NCI-H82 (cell line): ENCODE measurements around the gene ZNF668.

Experiments
- DNase-seq: peaks from one replicate; lab custom pipeline; 2025; lab: John Stamatoyannopoulos, UW

The ZNF668 gene

GRCh38 chr16:31073970-31074813 lies at the start of gene ZNF668, which contains the start of gene ZNF646:
Gene ZNF668, minus strand, starts transcription at chr16:31074240. Its CDS starts 9,781 bp downstream, at chr16:31064459.
Gene ZNF646, plus strand, starts transcription at chr16:31074422. Its CDS starts 1,903 bp downstream, at chr16:31076325.
- peak; percentile 99 for DNase-seq

DNA sequence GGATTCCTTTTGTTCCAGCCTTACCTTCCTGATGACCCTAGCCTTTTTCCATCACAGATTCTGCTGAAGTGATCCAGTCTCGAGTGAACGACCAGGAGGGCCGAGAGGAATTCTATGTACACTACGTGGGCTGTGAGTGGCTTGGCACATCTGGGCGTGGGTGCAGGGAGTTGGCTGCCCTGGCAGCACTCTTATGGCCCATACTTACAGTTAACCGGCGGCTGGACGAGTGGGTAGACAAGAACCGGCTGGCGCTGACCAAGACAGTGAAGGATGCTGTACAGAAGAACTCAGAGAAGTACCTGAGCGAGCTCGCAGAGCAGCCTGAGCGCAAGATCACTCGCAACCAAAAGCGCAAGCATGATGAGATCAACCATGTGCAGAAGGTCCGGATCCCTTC lies 46.1 kb upstream of the ZNF668 start:
- DNase-seq: no peak

- no peak for DNase-seq
Measured at GRCh38 chr16:31118223-31119155, 44.4 kb upstream of the ZNF668 start.

DNA sequence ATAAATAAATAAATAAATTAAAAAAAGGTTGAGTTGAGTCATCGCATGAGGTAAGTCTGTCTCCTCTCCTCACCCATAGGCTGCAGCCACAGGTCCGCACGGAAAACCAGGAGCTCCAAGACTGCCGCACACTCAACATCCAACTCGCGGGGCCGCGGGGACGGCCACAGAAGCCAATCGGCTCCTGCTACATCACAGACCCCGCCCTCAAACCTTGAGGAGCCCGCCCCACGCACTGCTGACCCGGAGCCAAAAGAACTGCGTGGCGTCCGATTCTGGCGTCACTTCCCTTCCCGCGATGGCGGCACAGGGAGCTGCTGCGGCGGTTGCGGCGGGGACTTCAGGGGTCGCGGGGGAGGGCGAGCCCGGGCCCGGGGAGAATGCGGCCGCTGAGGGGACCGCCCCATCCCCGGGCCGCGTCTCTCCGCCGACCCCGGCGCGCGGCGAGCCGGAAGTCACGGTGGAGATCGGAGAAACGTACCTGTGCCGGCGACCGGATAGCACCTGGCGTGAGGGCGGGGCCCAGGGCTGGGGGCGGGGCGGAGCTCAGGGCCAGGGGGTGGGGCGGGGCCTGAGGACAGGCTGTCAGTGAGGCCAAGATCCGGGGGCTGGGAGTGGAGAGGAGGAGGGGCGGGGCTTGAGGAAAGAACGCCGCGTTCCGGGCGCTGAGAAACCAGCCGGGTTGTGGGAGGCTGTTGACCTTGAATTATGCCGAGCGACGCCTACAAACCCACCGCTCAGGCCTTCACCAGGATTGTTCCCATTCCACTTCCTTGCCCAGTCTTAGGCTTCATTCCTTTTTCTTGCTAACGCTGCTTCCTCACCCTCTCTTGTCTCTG lies 43.6 kb upstream of the ZNF668 start, which contains the start of gene KAT8:
Gene KAT8, plus strand, starts transcription at position 281 of the 839 bp plus-strand sequence. Its CDS starts 18 bp downstream, at position 299.
- peak; percentile 99 for DNase-seq

GRCh38 chr16:31114468-31114867 lies 40.4 kb upstream of the ZNF668 start:
- DNase-seq: no peak

- no peak for DNase-seq
Measured at GRCh38 chr16:31113121-31114120, 39.4 kb upstream of the ZNF668 start.

- no peak for DNase-seq
Measured at GRCh38 chr16:31112711-31113110, 38.7 kb upstream of the ZNF668 start.

GRCh38 chr16:31111881-31112466 lies 37.9 kb upstream of the ZNF668 start:
- DNase-seq: no peak

GRCh38 chr16:31110106-31111034 lies 36.3 kb upstream of the ZNF668 start:
- no peak for DNase-seq

GRCh38 chr16:31109622-31110021 lies 35.6 kb upstream of the ZNF668 start:
- DNase-seq: no peak

- DNase-seq: no peak
Measured at GRCh38 chr16:31108794-31109558, 34.9 kb upstream of the ZNF668 start.

DNA sequence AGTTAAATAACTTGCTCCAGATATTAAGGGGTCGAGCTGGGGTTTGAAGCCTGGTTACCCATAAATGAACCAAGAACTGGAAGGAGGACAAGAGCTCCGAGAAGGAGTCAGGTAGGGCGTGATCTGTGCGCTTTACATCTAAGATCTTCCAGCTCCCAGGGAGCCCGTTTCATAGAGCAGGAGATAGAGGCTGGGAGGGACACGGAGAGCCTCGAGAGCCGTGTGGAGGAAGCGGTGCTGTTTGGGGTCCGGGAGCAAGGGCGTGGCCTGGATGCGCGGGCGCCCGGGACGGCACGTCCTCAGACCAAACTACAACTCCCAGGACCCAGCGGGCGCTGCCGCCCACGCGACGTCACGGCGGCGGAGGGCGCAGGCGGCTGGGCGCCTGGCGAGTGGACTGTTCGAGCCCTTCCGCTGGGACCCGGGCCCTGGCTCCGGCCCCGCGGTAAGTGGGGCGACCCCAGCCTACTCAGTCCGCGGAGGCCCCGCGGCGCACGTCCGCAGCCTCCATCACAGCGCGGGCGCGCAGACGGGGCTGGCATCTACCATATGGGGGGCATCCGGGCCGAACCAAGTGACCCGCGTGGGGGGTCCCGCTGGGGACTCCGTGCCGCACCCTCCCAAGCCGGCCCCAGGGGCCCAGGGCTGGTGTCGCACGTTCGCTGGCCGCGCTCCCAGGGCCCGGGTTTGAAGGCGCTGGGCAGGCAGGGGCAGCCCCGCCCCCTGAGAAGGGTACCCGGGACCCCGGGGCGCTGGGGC lies 34.2 kb upstream of the ZNF668 start, which contains the start of gene BCKDK:
Gene BCKDK, plus strand, starts transcription at position 352 of the 759 bp plus-strand sequence. CDS start 838 bp downstream, outside the sequence.
- DNase-seq: peak; percentile 76

DNA sequence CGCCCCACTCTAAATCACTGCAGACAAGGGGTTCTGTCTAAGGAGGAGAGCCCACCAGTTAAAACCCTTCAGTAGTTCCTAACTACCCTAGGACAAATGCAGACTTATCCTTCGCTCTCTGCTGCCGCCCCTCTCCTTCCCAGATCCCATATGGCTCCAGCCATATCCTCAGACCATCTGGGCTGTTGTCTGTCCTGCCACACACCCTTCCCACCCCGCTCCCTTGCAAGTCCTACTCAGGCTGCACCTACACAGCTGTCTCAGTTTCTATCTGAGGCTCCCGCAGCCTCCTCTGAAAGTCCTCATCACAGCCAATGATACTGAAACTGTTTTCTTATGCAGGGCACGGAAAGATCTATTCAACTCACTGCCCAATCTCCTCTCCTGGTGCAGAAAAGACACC lies 33.4 kb upstream of the ZNF668 start:
- peak; percentile 90 for DNase-seq

GRCh38 chr16:31106509-31107464 lies 32.7 kb upstream of the ZNF668 start:
- no peak for DNase-seq

- DNase-seq: peak; percentile 69
Measured at GRCh38 chr16:31105677-31106213, 31.7 kb upstream of the ZNF668 start.
